Lung (tissue), 12 donors: ENCODE measurements around the gene TRIM72. TPM values are rescaled to one million over a fixed set of nuclear protein-coding genes. Genes with fewer than 3 reads are reported as not detected.

Experiments used
- ATAC-seq: fragments of 200-7000 bp; cut with Tn5 transposase; one replicate; pipeline ENCODE4 v1.9.1; 2020; ENCODE audit warnings: moderate number of reproducible peaks; ENCODE audit not compliant: insufficient read depth, low FRiP score
- DNase-seq, 3 donors: peaks; one replicate each; pipeline ENCODE4 v3.0.0-alpha.2; 2013 to 2017
- H3K27ac ChIP-seq, 2 donors: one replicate each; pipeline ENCODE4 v1.5.1; 2013; ENCODE audit warnings: mild to moderate bottlenecking in 2 of 2, moderate library complexity in 2 of 2, control low read depth in 1 of 2, inconsistent platforms in 1 of 2, low read depth in 1 of 2, low read length in 1 of 2
- H3K27me3 ChIP-seq, 3 donors: one replicate each; pipeline ENCODE4 v1.5.1; 2013; ENCODE audit warnings: low read length in 2 of 3; ENCODE audit not compliant: control insufficient read depth in 3 of 3, insufficient read depth in 3 of 3
- H3K36me3 ChIP-seq, 4 donors: one replicate each; pipeline ENCODE4 v1.5.1; 2013; ENCODE audit warnings: low read length in 4 of 4, mild to moderate bottlenecking in 1 of 4, moderate library complexity in 1 of 4; ENCODE audit not compliant: control insufficient read depth in 4 of 4, insufficient read depth in 4 of 4
- H3K4me1 ChIP-seq, 5 donors: one replicate each; pipeline ENCODE4 v1.5.1; 2013; ENCODE audit warnings: low read length in 5 of 5, mild to moderate bottlenecking in 2 of 5, moderate library complexity in 1 of 5; ENCODE audit not compliant: control insufficient read depth in 5 of 5, insufficient read depth in 5 of 5
- H3K4me3 ChIP-seq: one replicate; pipeline ENCODE4 v1.5.1; 2013; ENCODE audit warnings: mild to moderate bottlenecking, control low read depth, moderate library complexity
- H3K9ac ChIP-seq, 2 donors: one replicate each; pipeline ENCODE4 v1.5.1; 2013; ENCODE audit warnings: low read length in 2 of 2, control low read depth in 1 of 2; ENCODE audit not compliant: insufficient read depth in 1 of 2
- H3K9me3 ChIP-seq, 4 donors: one replicate each; pipeline ENCODE4 v1.5.1; 2013; ENCODE audit warnings: low read length in 3 of 4, mild to moderate bottlenecking in 1 of 4, moderate library complexity in 1 of 4; ENCODE audit not compliant: control insufficient read depth in 4 of 4, insufficient read depth in 3 of 4
- WGBS, 2 donors: extraction: QIAGEN DNeasy Blood & Tissue Kit; methylation state at CpG; one replicate each; pipeline ENCODE4 v1.1.7; 2013; 5-methylcytosine and 5-hydroxymethylcytosine counted together
- polyA plus RNA-seq, 2 donors: library from polyadenylated mRNA; stranded (reverse); fragments of 200-250 nt; gene quantifications; one replicate each; pipeline ENCODE4 v1.2.1, GENCODE V29; 2013
- total RNA-seq, 2 donors: library from RNA; depleted of rRNA in 1 of 2; stranded (reverse); fragments of >200 nt in 1 of 2; gene quantifications; one replicate each; pipeline ENCODE4 v1.2.1, GENCODE V29; 2014 to 2021
- TF ChIP-seq, protein P1 (sequence below): IDR thresholded peaks from 2 replicates; pipeline ENCODE4 v1.5.1; 2012; ENCODE audit warnings: mild to moderate bottlenecking; ENCODE audit errors: control extremely low read depth, extremely low read depth
- donor health status: control.
- donor health status: control.
- donor health status: Bipolar disorder and iron deficiency.
- donor health status: healthy.
- donor health status: DM: yes; HTN: yes; CAD: no.

Gene TRIM72
- total and polyA plus RNA-seq, 4 donors, result 0.02 to 0.09 (median 0.03) TPM; not detected in 1

DNA sequence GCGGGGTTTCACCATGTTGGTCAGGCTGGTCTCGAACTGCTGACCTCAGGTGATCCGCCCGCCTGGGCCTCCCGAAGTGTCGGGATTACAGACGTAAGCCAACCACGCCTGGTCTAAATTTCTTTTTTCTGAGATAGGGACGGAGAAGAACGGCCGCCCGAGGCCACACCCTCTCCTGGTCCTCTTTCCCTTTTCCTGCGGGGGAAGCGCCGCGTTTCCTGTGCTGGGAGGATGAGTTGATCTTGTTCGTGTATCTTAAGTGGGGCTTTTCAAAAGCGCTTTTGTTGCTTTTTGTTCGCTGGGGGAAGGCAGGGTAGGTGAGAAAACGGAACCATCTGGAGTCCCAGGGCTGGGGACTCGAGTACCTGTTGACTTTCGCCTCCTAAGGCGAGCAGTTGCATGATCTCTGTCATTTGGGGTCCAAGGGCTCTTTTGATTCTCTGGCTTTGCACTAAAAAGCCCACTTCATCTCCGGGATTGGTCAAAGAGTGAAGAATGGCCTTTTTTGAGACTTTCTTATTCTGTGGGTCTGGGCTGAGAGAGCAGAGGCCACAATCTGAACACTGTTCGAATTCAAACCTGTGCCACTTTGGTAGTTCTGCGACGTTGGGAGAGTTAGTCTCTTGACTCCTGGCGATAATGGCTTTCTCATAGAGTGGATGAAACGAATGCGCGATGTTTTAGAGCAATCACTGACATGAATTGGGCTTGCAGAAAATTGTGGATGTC, 32.7 kb upstream of the TRIM72 start:
- TF ChIP-seq, protein P1, sequence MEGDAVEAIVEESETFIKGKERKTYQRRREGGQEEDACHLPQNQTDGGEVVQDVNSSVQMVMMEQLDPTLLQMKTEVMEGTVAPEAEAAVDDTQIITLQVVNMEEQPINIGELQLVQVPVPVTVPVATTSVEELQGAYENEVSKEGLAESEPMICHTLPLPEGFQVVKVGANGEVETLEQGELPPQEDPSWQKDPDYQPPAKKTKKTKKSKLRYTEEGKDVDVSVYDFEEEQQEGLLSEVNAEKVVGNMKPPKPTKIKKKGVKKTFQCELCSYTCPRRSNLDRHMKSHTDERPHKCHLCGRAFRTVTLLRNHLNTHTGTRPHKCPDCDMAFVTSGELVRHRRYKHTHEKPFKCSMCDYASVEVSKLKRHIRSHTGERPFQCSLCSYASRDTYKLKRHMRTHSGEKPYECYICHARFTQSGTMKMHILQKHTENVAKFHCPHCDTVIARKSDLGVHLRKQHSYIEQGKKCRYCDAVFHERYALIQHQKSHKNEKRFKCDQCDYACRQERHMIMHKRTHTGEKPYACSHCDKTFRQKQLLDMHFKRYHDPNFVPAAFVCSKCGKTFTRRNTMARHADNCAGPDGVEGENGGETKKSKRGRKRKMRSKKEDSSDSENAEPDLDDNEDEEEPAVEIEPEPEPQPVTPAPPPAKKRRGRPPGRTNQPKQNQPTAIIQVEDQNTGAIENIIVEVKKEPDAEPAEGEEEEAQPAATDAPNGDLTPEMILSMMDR, result no peak
- Histone ChIP-seq H3K4me1 (peaks cover 10 to 34% (median 11%) of the 10 kb centered on the region in 5 donors), H3K27ac (peak overlapping the region; percentile 95 to 97), H3K27me3 (no peaks in the 10 kb centered on the region), H3K9me3 (no peaks in the 10 kb centered on the region), H3K36me3 (peaks cover 25 to 36% (median 31%) of the 10 kb centered on the region in 4 donors), H3K4me3 (peak overlapping the region; percentile 82), H3K9ac (peak overlapping the region; percentile 73 to 96)
- ATAC-seq (no peak), DNase-seq (peak in 2 of 3 donors; percentile 25 to 34)
- WGBS, 2 donors, result 4 to 5% methylated on average over 31 of the region's 31 CpGs

DNA sequence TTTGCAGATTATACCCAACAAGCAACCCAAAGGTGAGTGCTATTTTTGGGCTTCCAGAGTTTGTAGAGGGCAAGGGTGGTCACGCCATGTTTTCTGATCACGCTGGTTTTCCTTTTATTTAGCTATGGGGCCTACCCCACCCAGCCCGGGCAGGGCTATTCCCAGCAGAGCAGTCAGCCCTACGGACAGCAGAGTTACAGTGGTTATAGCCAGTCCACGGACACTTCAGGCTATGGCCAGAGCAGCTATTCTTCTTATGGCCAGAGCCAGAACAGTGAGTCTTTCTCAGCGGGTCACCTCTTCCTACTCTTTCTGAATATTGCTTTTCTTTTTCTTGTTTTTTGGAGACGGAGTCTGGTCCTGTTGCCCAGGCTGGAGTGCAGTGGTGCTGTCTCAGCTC, 31.5 kb upstream of the TRIM72 start:
- WGBS, 2 donors, result 34 to 44% methylated on average over 7 of the region's 7 CpGs
- DNase-seq, result no peak
- Histone ChIP-seq H3K9me3 (no peaks in the 10 kb centered on the region), H3K27ac (peak overlapping the region in 1 of 2 donors; percentile 34), H3K36me3 (peaks cover 35 to 47% (median 41%) of the 10 kb centered on the region in 4 donors), H3K9ac (peak overlapping the region in 1 of 2 donors; percentile 66), H3K27me3 (no peaks in the 10 kb centered on the region), H3K4me1 (peaks cover 8 to 34% (median 10%) of the 10 kb centered on the region in 5 donors), H3K4me3 (no peak overlapping the region)
- TF ChIP-seq, protein P1, result no peak
- ATAC-seq, result no peak

DNA sequence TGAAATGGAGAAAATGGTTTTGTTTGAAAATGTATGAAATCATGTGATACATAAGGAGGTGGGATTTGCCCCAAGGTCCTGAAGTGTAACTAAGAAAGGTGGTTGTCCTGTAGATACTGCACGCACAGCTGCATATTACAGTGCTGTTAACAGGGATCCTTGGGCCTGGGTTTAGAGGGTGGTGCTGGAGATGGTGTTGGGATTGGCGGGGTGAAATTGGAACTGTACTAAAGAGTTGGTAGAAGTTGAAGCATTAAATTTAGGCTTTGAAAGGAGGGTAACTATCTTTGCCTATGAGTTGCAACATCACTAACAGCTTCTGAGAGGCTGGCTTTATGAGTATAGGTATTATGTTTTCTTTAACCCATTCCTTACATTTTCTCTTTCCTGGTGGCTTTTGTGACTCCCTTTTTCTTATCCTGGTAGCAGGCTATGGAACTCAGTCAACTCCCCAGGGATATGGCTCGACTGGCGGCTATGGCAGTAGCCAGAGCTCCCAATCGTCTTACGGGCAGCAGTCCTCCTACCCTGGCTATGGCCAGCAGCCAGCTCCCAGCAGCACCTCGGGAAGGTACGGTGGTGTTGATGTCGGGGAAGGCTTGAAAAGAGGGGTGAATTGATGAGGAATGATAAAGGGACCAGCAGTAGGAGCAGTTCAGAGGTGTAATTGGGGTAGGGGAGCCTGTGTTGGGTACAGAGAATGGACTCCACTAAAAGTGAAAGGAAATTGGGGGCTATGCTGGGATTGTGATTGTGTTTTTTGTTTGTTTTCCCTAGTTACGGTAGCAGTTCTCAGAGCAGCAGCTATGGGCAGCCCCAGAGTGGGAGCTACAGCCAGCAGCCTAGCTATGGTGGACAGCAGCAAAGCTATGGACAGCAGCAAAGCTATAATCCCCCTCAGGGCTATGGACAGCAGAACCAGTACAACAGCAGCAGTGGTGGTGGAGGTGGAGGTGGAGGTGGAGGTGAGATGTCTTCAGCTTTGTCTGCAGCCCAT, 30.2 kb upstream of the TRIM72 start:
- Histone ChIP-seq H3K4me1 (peaks cover 8 to 34% (median 10%) of the 10 kb centered on the region in 5 donors), H3K27ac (no peak overlapping the region), H3K4me3 (no peak overlapping the region), H3K36me3 (peaks cover 42 to 60% (median 54%) of the 10 kb centered on the region in 4 donors), H3K27me3 (no peaks in the 10 kb centered on the region), H3K9me3 (no peaks in the 10 kb centered on the region), H3K9ac (no peak overlapping the region)
- TF ChIP-seq, protein P1, result no peak
- 81 to 85% methylated on average over 10 of the region's 10 CpGs for WGBS, 2 donors
- ATAC-seq (no peak), DNase-seq (no peak)
